Osteoblast (primary cell): ENCODE data around the gene SLC16A13. TPM values are rescaled to one million over a fixed set of nuclear protein-coding genes. Genes with fewer than 3 reads are reported as not detected.
"Not testable (repeated sequence)": the region's sequence is repeated elsewhere in the genome, so short reads cannot be mapped to it uniquely, and the experiment has no call there.

ENCODE experiments used
- DNase-seq: peaks from one replicate; pipeline ENCODE4 v3.0.0; 2011; ENCODE audit warnings: low spot score, mixed read lengths; ENCODE audit not compliant: insufficient read length; ENCODE audit errors: missing footprints
- H2AFZ ChIP-seq: 2 replicates; pipeline ENCODE4 v1.6.0; 2011; ENCODE audit warnings: mild to moderate bottlenecking, low read length
- H3K27ac ChIP-seq: 2 replicates; pipeline ENCODE4 v1.5.1; 2011; ENCODE audit warnings: mild to moderate bottlenecking, low read depth, low read length, moderate library complexity
- H3K27me3 ChIP-seq: 2 replicates; pipeline ENCODE4 v1.6.0; 2012; ENCODE audit warnings: mild to moderate bottlenecking, control low read depth, inconsistent platforms, low read length, moderate library complexity; ENCODE audit not compliant: insufficient read depth
- H3K36me3 ChIP-seq: 2 replicates; pipeline ENCODE4 v1.5.1; 2011; ENCODE audit warnings: mild to moderate bottlenecking, low read length, control low read depth, moderate library complexity; ENCODE audit not compliant: insufficient read depth
- H3K4me1 ChIP-seq: 2 replicates; pipeline ENCODE4 v1.5.1; 2011; ENCODE audit warnings: mild to moderate bottlenecking, low read length, control low read depth, moderate library complexity; ENCODE audit not compliant: insufficient read depth
- H3K4me2 ChIP-seq: 2 replicates; pipeline ENCODE4 v1.6.0; 2011; ENCODE audit warnings: mild to moderate bottlenecking, low read length; ENCODE audit not compliant: insufficient read depth
- H3K4me3 ChIP-seq: fragments of 200-600 bp; sonication (generic); 3 replicates; pipeline ENCODE4 v1.5.1; 2012; ENCODE audit warnings: mild to moderate bottlenecking, low read length, inconsistent platforms; ENCODE audit not compliant: insufficient read depth
- H3K79me2 ChIP-seq: 2 replicates; pipeline ENCODE4 v1.6.0; 2012; ENCODE audit warnings: mild to moderate bottlenecking, low read length, control low read depth, inconsistent platforms; ENCODE audit not compliant: insufficient read depth
- H3K9me3 ChIP-seq: 2 replicates; pipeline ENCODE4 v1.5.1; 2011; ENCODE audit warnings: low read depth, low read length, control low read depth
- H4K20me1 ChIP-seq: 2 replicates; pipeline ENCODE4 v1.6.0; 2012; ENCODE audit warnings: mild to moderate bottlenecking, low read length, control low read depth; ENCODE audit not compliant: insufficient read depth
- small RNA-seq: library from RNA; depleted of rRNA; stranded (forward); fragments of <200 nt; gene quantifications from one replicate; pipeline ENCODE3, GENCODE V24; 2012
- total RNA-seq: library from RNA; depleted of rRNA; stranded (reverse); fragments of >200 nt; gene quantifications from 2 replicates; pipeline ENCODE4 v1.2.3, GENCODE V29; 2012
- TF ChIP-seq, protein P1 (sequence below): IDR thresholded peaks from 2 replicates; pipeline ENCODE4 v1.5.1; 2011; ENCODE audit warnings: mild to moderate bottlenecking, low read depth, low read length, moderate library complexity; ENCODE audit errors: extremely low read depth

The SLC16A13 gene
- total RNA-seq, 1 donor: 1.4 TPM

DNA sequence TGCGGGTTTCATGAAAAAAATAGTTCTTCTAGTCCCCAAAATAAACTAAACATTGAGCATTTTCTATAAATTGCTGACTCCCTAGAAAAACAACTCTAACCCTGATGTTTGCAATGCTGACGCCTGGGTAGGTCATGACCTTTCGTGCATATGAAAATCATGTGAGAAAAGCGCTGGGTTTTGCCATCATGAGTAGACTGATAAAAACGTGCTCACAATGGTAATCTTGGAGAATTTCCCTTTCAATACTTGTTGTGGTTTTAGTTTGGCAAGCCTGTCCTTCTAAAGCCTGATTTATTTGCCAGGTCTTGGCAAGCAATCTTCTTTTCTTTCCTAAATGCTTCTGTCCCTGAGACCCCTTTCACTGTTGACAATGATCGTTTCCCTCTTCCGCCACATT lies 48.3 kb downstream of the SLC16A13 start:
- Histone ChIP-seq H3K4me1 (peaks cover 3% of the 10 kb centered on the region), H3K9me3 (no peaks in the 10 kb centered on the region), H3K36me3 (no peaks in the 10 kb centered on the region), H3K27me3 (peaks cover 10% of the 10 kb centered on the region), H3K79me2 (no peaks in the 10 kb centered on the region), H3K4me3 (no peak overlapping the region), H3K4me2 (no peak overlapping the region), H2AFZ (no peak overlapping the region), H3K27ac (no peak overlapping the region), H4K20me1 (no peaks in the 10 kb centered on the region)
- TF ChIP-seq, protein P1, sequence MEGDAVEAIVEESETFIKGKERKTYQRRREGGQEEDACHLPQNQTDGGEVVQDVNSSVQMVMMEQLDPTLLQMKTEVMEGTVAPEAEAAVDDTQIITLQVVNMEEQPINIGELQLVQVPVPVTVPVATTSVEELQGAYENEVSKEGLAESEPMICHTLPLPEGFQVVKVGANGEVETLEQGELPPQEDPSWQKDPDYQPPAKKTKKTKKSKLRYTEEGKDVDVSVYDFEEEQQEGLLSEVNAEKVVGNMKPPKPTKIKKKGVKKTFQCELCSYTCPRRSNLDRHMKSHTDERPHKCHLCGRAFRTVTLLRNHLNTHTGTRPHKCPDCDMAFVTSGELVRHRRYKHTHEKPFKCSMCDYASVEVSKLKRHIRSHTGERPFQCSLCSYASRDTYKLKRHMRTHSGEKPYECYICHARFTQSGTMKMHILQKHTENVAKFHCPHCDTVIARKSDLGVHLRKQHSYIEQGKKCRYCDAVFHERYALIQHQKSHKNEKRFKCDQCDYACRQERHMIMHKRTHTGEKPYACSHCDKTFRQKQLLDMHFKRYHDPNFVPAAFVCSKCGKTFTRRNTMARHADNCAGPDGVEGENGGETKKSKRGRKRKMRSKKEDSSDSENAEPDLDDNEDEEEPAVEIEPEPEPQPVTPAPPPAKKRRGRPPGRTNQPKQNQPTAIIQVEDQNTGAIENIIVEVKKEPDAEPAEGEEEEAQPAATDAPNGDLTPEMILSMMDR: no peak
- no peak for DNase-seq

DNA sequence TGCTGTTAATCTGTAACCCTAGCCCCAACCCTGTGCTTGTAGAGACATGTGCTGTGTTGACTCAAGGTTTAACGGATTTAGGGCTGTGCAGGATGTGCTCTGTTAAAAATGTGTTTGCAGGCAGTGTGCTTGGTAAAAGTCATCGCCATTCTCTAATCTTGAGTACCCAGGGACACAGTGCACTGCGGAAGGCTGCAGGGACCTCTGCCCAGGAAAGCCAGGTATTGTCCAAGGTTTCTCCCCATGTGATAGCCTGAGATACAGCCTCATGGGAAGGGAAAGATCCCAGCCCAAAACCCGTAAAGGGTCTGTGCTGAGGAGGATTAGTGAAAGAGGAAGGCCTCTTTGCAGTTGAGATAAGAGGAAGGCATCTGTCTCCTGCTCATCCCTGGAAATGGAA lies 52.6 kb downstream of the SLC16A13 start:
- not testable (repeated sequence) for H3K4me3 ChIP-seq, H3K79me2 ChIP-seq, H3K9me3 ChIP-seq, H3K36me3 ChIP-seq, H3K4me2 ChIP-seq, H2AFZ ChIP-seq, H3K4me1 ChIP-seq, DNase-seq, H4K20me1 ChIP-seq, H3K27ac ChIP-seq, H3K27me3 ChIP-seq

DNA sequence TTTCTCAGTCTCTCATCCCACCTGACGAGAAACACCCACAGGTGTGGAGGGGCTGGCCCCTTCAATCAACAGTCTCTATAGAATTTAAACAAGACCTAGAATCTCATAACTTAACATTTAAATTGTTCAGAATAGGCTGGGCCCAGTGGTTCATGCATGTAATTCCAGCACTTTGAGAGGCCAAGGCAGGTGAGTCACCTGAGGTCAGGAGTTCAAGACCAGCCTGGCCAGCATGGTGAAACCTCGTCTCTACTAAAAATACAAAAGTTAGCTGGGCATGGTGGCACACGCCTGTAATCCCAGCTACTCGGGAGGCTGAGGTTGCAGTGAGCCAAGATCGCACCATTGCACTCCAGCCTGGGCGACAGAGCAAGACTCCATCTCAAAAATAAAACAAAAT lies 53.8 kb downstream of the SLC16A13 start:
- H3K27me3 ChIP-seq: peaks cover 10% of the 10 kb centered on the region
- H3K4me3 ChIP-seq, H2AFZ ChIP-seq: not testable (repeated sequence)

More for the DNA sequence above, 53.8 kb downstream of the SLC16A13 start:
- H3K4me1 ChIP-seq, H3K27ac ChIP-seq, H3K36me3 ChIP-seq, H3K9me3 ChIP-seq, DNase-seq, H3K4me2 ChIP-seq, H3K79me2 ChIP-seq, H4K20me1 ChIP-seq: not testable (repeated sequence)

Small RNAs within 50 kb of the gene (small RNA-seq; reads per million reads assigned to genes)
- gene AC120057.1: not detected

Other genes starting within 250 kb of the SLC16A13 start
- not detected in 2 replicates for gene TEKT1, start 204.3 kb upstream of the SLC16A13 start, total RNA-seq
- gene ALOX12, start 40.0 kb upstream of the SLC16A13 start, total RNA-seq: not detected in 2 replicates
- 37.3 and 38.9 TPM in 2 replicates for gene RNASEK, start 23.4 kb upstream of the SLC16A13 start, total RNA-seq
- gene BCL6B, start 13.0 kb upstream of the SLC16A13 start, total RNA-seq: not detected in 2 replicates
- 0.29 and 0.36 TPM in 2 replicates for gene SLC16A11, start 8.1 kb downstream of the SLC16A13 start, total RNA-seq
- not detected in 2 replicates for gene CLEC10A, start 44.2 kb downstream of the SLC16A13 start, total RNA-seq
- gene ASGR2, start 78.8 kb downstream of the SLC16A13 start, total RNA-seq: under 0.01 TPM in 1 of 2 replicates, not detected in the other
- gene ASGR1, start 143.4 kb downstream of the SLC16A13 start, total RNA-seq: 0.88 and 1.1 TPM in 2 replicates
- gene DLG4, start 183.8 kb downstream of the SLC16A13 start, total RNA-seq: 10.1 and 11.8 TPM in 2 replicates
- 162 and 163 TPM in 2 replicates for gene ACADVL, start 183.9 kb downstream of the SLC16A13 start, total RNA-seq
- 106 and 123 TPM in 2 replicates for gene DVL2, start 198.5 kb downstream of the SLC16A13 start, total RNA-seq
- 53.2 and 55.4 TPM in 2 replicates for gene PHF23, start 203.4 kb downstream of the SLC16A13 start, total RNA-seq
- 396 and 422 TPM in 2 replicates for gene GABARAP, start 206.4 kb downstream of the SLC16A13 start, total RNA-seq
- 29.8 and 31.8 TPM in 2 replicates for gene CTDNEP1, start 215.7 kb downstream of the SLC16A13 start, total RNA-seq
- 21.7 and 26.2 TPM in 2 replicates for gene ELP5, start 216.2 kb downstream of the SLC16A13 start, total RNA-seq
- gene CLDN7, start 226.5 kb downstream of the SLC16A13 start, total RNA-seq: 0.36 and 1.8 TPM in 2 replicates
- under 0.01 and 0.29 TPM in 2 replicates for gene SLC2A4, start 245.7 kb downstream of the SLC16A13 start, total RNA-seq